A549 (cell line): ENCODE results near the gene OSER1.

ENCODE experiments used
- RAD21 ChIP-seq, 2 experiments: fragments of >200 bp in 1 of 2; sonication (Bioruptor Twin) in 1 of 2; formaldehyde crosslinking in 1 of 2; IDR thresholded peaks in 1 of 2; conservative IDR thresholded peaks in 1 of 2; 2 replicates in 1 of 2; 3 replicates in 1 of 2; pipeline ENCODE4 v1.6.1; 2012 to 2018; ENCODE audit warnings: inconsistent platforms in 1 of 2
- TF ChIP-seq, protein P1 (sequence below): fragments of >200 bp; sonication (Bioruptor Twin); formaldehyde crosslinking; IDR thresholded peaks from 3 replicates; pipeline ENCODE4 v1.5.1; 2016
- TF ChIP-seq, protein P2 (sequence below): fragments of 200-600 bp; sonication (generic); IDR thresholded peaks from 2 replicates; pipeline ENCODE4 v1.6.1; 2016; ENCODE audit warnings: antibody characterized with exemption, mild to moderate bottlenecking, moderate library complexity

DNA sequence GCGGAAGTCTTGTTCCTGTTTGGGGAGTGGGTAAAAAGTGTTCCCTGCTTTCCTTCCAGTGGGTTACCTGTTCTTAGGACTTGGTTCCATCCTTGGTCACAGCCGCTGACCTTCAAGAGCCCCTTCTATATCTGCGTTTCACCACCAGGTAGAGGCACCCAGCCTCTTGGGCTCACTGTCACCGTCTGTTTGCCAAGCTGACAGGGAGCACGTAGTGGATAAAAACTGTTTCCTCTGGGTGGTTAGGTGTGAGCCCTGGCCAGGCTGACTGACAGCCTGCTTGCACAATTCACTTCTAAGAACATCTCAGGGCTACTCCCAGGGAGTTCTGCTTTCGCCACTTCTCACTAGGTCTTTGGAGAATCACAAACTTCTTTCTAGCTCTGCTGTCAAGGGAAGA is 21.8 kb downstream of the OSER1 start:
- no peak for TF ChIP-seq RAD21 (conservative IDR thresholded peaks at IDR 0.05 in 1 of 2, IDR thresholded peaks at IDR 0.05 in 1 of 2)
- TF ChIP-seq, protein P1, sequence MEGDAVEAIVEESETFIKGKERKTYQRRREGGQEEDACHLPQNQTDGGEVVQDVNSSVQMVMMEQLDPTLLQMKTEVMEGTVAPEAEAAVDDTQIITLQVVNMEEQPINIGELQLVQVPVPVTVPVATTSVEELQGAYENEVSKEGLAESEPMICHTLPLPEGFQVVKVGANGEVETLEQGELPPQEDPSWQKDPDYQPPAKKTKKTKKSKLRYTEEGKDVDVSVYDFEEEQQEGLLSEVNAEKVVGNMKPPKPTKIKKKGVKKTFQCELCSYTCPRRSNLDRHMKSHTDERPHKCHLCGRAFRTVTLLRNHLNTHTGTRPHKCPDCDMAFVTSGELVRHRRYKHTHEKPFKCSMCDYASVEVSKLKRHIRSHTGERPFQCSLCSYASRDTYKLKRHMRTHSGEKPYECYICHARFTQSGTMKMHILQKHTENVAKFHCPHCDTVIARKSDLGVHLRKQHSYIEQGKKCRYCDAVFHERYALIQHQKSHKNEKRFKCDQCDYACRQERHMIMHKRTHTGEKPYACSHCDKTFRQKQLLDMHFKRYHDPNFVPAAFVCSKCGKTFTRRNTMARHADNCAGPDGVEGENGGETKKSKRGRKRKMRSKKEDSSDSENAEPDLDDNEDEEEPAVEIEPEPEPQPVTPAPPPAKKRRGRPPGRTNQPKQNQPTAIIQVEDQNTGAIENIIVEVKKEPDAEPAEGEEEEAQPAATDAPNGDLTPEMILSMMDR = no peak
- TF ChIP-seq, protein P2, sequence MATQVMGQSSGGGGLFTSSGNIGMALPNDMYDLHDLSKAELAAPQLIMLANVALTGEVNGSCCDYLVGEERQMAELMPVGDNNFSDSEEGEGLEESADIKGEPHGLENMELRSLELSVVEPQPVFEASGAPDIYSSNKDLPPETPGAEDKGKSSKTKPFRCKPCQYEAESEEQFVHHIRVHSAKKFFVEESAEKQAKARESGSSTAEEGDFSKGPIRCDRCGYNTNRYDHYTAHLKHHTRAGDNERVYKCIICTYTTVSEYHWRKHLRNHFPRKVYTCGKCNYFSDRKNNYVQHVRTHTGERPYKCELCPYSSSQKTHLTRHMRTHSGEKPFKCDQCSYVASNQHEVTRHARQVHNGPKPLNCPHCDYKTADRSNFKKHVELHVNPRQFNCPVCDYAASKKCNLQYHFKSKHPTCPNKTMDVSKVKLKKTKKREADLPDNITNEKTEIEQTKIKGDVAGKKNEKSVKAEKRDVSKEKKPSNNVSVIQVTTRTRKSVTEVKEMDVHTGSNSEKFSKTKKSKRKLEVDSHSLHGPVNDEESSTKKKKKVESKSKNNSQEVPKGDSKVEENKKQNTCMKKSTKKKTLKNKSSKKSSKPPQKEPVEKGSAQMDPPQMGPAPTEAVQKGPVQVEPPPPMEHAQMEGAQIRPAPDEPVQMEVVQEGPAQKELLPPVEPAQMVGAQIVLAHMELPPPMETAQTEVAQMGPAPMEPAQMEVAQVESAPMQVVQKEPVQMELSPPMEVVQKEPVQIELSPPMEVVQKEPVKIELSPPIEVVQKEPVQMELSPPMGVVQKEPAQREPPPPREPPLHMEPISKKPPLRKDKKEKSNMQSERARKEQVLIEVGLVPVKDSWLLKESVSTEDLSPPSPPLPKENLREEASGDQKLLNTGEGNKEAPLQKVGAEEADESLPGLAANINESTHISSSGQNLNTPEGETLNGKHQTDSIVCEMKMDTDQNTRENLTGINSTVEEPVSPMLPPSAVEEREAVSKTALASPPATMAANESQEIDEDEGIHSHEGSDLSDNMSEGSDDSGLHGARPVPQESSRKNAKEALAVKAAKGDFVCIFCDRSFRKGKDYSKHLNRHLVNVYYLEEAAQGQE = no peak
